ENCODE results near the gene ZNF124. TPM values are rescaled to one million over a fixed set of nuclear protein-coding genes. Genes with fewer than 3 reads are reported as not detected.

ZNF124 gene
- total and polyA plus RNA-seq, 2 of the 8 experiments (the other 6 are each of a cell fraction or from before 2014, with no cell fraction given), result 4.6 to 39.9 TPM

DNA sequence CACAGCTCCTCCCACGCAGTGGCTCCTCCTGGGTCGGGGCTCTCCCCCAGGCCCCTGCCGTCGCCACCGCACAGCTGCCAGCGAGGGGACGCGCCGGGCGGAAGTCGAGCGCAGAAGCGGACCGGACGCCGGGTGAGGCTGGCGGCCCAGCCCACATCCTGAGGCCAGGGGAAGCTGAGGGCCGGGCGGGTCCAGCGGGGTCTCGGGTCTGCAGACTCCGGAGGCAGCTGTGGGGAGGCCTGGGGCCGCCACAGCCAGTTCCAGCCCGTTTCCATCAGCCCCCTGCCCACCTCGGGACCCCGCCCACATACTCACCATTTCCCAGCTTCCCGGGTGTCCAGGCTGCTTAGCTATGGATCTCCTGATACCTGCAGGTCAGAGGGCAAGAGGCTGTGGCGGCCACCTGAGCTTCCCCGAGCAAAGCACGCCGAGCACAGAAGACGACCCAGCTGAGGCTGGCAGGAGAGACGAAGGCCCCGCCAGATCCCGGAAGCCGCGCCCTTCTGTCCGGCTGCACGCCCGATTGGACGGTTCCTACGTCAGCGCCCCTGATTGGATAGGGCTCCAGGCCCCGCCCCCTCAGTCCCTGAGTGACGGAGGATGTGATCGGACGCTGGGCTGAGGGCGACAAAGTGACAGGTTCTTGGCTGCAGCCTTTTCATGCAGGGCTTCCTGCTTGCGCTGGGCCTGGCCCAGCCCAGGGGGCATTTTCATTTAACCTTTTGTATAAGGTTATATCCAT is 38.7 kb upstream of the ZNF124 start (continued):
- TF ChIP-seq RXRA (IDR thresholded peaks at IDR 0.05; ENCODE audit: insufficient read depth, low read depth, low read length) (no peak), CREB1 (IDR thresholded peaks at IDR 0.05) (peak; percentile 76), CTBP2 (IDR thresholded peaks at IDR 0.05; ENCODE audit: borderline replicate concordance, insufficient read depth, insufficient read length, low read length) (no peak), FOSL1 (IDR thresholded peaks at IDR 0.05; ENCODE audit: insufficient read depth, low read depth, low read length) (no peak), GTF2F1 (IDR thresholded peaks at IDR 0.05; ENCODE audit: borderline replicate concordance, low read depth, low read length) (no peak), YY1 (IDR thresholded peaks at IDR 0.05; ENCODE audit: low read depth, low read length) (no peak), SAP30 (IDR thresholded peaks at IDR 0.05; ENCODE audit: insufficient read depth, insufficient replicate concordance, low read length) (peak; percentile 77), NRF1 (IDR thresholded peaks at IDR 0.05; ENCODE audit: low read depth, low read length) (no peak), SP1 (IDR thresholded peaks at IDR 0.05; ENCODE audit: low read depth, low read length) (peak; percentile 80), NANOG (IDR thresholded peaks at IDR 0.05; ENCODE audit: insufficient read depth, low read depth, low read length, poor library complexity, severe bottlenecking) (no peak), USF2 (IDR thresholded peaks at IDR 0.05; ENCODE audit: low read length) (no peak), HDAC2 (IDR thresholded peaks at IDR 0.05; ENCODE audit: borderline replicate concordance in 1 of 2, low read depth in 2 of 2, low read length in 2 of 2) (no peak), RNF2 (IDR thresholded peaks at IDR 0.05; ENCODE audit: borderline replicate concordance, low read depth, low read length, missing control alignments, poor library complexity, severe bottlenecking) (no peak), SIX5 (IDR thresholded peaks at IDR 0.05; ENCODE audit: low read depth, low read length) (no peak)
- TF ChIP-seq, protein P1, sequence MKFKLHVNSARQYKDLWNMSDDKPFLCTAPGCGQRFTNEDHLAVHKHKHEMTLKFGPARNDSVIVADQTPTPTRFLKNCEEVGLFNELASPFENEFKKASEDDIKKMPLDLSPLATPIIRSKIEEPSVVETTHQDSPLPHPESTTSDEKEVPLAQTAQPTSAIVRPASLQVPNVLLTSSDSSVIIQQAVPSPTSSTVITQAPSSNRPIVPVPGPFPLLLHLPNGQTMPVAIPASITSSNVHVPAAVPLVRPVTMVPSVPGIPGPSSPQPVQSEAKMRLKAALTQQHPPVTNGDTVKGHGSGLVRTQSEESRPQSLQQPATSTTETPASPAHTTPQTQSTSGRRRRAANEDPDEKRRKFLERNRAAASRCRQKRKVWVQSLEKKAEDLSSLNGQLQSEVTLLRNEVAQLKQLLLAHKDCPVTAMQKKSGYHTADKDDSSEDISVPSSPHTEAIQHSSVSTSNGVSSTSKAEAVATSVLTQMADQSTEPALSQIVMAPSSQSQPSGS (IDR thresholded peaks at IDR 0.05; ENCODE audit: low read length), result no peak
